Keratinocyte (primary cell): ENCODE data around the gene LMAN1. TPM values are rescaled to one million over a fixed set of nuclear protein-coding genes. Genes with fewer than 3 reads are reported as not detected.

Experiments
- DNase-seq: peaks from one replicate; pipeline ENCODE4 v3.0.0-alpha.2; 2011; ENCODE audit warnings: low read depth, missing footprints, low spot score
- FAIRE-seq: peaks from 2 replicates; lab custom pipeline; 2011; peaks lifted over from hg19 to GRCh38; lab: Jason Lieb, UNC
- H2AFZ ChIP-seq: 2 replicates; pipeline ENCODE4 v1.6.0; 2012; ENCODE audit warnings: low read length, control low read depth, inconsistent platforms; ENCODE audit not compliant: control insufficient read depth
- H3K27ac ChIP-seq: 2 replicates; pipeline ENCODE4 v1.5.1; 2011; ENCODE audit warnings: low read length; ENCODE audit not compliant: control insufficient read depth, insufficient read depth
- H3K27me3 ChIP-seq: 3 replicates; pipeline ENCODE4 v1.6.0; 2011; ENCODE audit warnings: low read length; ENCODE audit not compliant: control insufficient read depth, insufficient read depth; ENCODE audit errors: extremely low read depth
- H3K36me3 ChIP-seq, 2 experiments: 2 replicates in 1 of 2; 3 replicates in 1 of 2; pipeline ENCODE4 v1.5.1; 2011; ENCODE audit warnings: low read length in 2 of 2, mild to moderate bottlenecking in 1 of 2; ENCODE audit not compliant: control insufficient read depth in 2 of 2, insufficient read depth in 2 of 2; ENCODE audit errors: extremely low read depth in 1 of 2
- H3K4me1 ChIP-seq: 3 replicates; pipeline ENCODE4 v1.5.1; 2011; ENCODE audit warnings: low read length; ENCODE audit not compliant: control insufficient read depth, insufficient read depth; ENCODE audit errors: extremely low read depth
- H3K4me2 ChIP-seq: 3 replicates; pipeline ENCODE4 v1.6.0; 2011; ENCODE audit warnings: low read depth, low read length; ENCODE audit not compliant: control insufficient read depth, insufficient read depth; ENCODE audit errors: extremely low read depth
- H3K4me3 ChIP-seq, 3 experiments: fragments of 200-600 bp in 1 of 3; sonication (generic) in 1 of 3; 2 replicates in 2 of 3; 3 replicates in 1 of 3; pipeline ENCODE4 v1.5.1; 2011 to 2016; ENCODE audit warnings: low read length in 3 of 3, mild to moderate bottlenecking in 3 of 3, control low read depth in 2 of 3, inconsistent platforms in 1 of 3, low read depth in 1 of 3, mixed read lengths in 1 of 3, mixed run types in 1 of 3, moderate library complexity in 1 of 3; ENCODE audit not compliant: control insufficient read depth in 2 of 3, insufficient read depth in 2 of 3; ENCODE audit errors: extremely low read depth in 1 of 3
- H3K79me2 ChIP-seq: 2 replicates; pipeline ENCODE4 v1.6.0; 2012; ENCODE audit warnings: low read length; ENCODE audit not compliant: control insufficient read depth, insufficient read depth
- H3K9ac ChIP-seq: 3 replicates; pipeline ENCODE4 v1.6.0; 2011; ENCODE audit warnings: low read length; ENCODE audit not compliant: control insufficient read depth, insufficient read depth; ENCODE audit errors: extremely low read depth
- H3K9me1 ChIP-seq: 3 replicates; pipeline ENCODE4 v1.6.0; 2011; ENCODE audit warnings: low read length; ENCODE audit not compliant: control insufficient read depth, insufficient read depth; ENCODE audit errors: extremely low read depth
- H3K9me3 ChIP-seq: 2 replicates; pipeline ENCODE4 v1.5.1; 2012; ENCODE audit warnings: low read depth, low read length; ENCODE audit not compliant: control insufficient read depth
- H4K20me1 ChIP-seq: 3 replicates; pipeline ENCODE4 v1.6.0; 2011; ENCODE audit warnings: low read length; ENCODE audit not compliant: control insufficient read depth, insufficient read depth; ENCODE audit errors: extremely low read depth
- EZH2 ChIP-seq: IDR thresholded peaks from one replicate; pipeline ENCODE4 v1.6.1; 2012; ENCODE audit warnings: inconsistent platforms, mild to moderate bottlenecking, low read length, moderate library complexity
- dilution Hi-C: fragments of 300-500 bp; cut with MboI; formaldehyde crosslinking; loops from one replicate; pipeline ENCODE4 v1.7.0; 2020; ENCODE audit warnings: low sequenced_read_pairs; ENCODE audit not compliant: extremely low pct_ligation_motif_present
- polyA plus RNA-seq, 5 experiments: library from polyadenylated mRNA; depleted of rRNA in 3 of 5; stranded (reverse) in 3 of 5; stranded (forward) in 1 of 5; unstranded in 1 of 5; fragments of >200 nt; gene quantifications; 1 replicate in 1 of 5; 2 replicates in 3 of 5; 3 replicates in 1 of 5; pipeline versions ENCODE4 v1.2.1 to v1.2.3, GENCODE V29; 2011 to 2012; ENCODE audit warnings: missing spikeins in 2 of 5, low read depth in 1 of 5, low replicate concordance in 1 of 5
- TF ChIP-seq, protein P1 (sequence below), 3 experiments: IDR thresholded peaks in 1 of 3; conservative IDR thresholded peaks in 1 of 3; optimal IDR thresholded peaks in 1 of 3; 2 replicates in 2 of 3; 3 replicates in 1 of 3; pipeline versions ENCODE3 to v1.5.1; 2011; ENCODE audit warnings: low read length in 3 of 3, mild to moderate bottlenecking in 3 of 3, moderate library complexity in 2 of 3, control low read depth in 1 of 3, inconsistent platforms in 1 of 3; ENCODE audit not compliant: insufficient read depth in 2 of 3; ENCODE audit errors: extremely low read depth in 1 of 3

The LMAN1 gene
- polyA plus RNA-seq, 1 donor (not counting 4 experiments of a cell fraction or from before 2014, with no cell fraction given): 55.6 TPM

DNA sequence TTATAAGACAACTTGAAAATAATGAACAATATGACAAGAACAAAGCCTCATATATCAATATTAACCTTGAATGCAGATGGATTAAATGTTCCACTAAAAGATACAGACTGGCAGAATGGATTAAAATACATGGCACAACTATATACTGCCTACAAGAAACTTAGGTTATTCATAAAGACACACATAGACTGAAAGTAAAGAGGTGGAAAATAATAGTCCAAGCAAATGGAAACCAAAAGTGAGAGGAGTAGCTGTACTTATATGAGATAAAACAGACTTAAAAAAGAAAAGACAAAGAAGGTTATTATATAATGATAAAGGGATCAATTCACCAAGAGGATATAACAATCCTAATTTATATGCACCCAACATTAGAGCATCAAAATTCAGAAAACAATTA is 18.2 kb downstream of the LMAN1 start:
- peaks cover 4% of the 10 kb centered on the region for H3K9me1 ChIP-seq
- peaks cover 32% of the 10 kb centered on the region for H3K79me2 ChIP-seq
- dilution Hi-C loops: no loop called here
- no peaks in the 10 kb centered on the region for H3K27me3 ChIP-seq
- no peaks in the 10 kb centered on the region for H3K9me3 ChIP-seq
- peaks cover 6 to 25% of the 10 kb centered on the region in 2 experiments for H3K36me3 ChIP-seq
- H4K20me1 ChIP-seq: peaks cover 5% of the 10 kb centered on the region
- FAIRE-seq (no peak), DNase-seq (no peak)
- no peak for TF ChIP-seq EZH2
- TF ChIP-seq, protein P1, sequence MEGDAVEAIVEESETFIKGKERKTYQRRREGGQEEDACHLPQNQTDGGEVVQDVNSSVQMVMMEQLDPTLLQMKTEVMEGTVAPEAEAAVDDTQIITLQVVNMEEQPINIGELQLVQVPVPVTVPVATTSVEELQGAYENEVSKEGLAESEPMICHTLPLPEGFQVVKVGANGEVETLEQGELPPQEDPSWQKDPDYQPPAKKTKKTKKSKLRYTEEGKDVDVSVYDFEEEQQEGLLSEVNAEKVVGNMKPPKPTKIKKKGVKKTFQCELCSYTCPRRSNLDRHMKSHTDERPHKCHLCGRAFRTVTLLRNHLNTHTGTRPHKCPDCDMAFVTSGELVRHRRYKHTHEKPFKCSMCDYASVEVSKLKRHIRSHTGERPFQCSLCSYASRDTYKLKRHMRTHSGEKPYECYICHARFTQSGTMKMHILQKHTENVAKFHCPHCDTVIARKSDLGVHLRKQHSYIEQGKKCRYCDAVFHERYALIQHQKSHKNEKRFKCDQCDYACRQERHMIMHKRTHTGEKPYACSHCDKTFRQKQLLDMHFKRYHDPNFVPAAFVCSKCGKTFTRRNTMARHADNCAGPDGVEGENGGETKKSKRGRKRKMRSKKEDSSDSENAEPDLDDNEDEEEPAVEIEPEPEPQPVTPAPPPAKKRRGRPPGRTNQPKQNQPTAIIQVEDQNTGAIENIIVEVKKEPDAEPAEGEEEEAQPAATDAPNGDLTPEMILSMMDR (optimal IDR thresholded peaks at IDR 0.05 in 1 of 3, IDR thresholded peaks at IDR 0.05 in 1 of 3, conservative IDR thresholded peaks at IDR 0.05 in 1 of 3; ENCODE audit: extremely low read depth in 1 of 3, insufficient read depth in 2 of 3, low read length in 3 of 3): no peak
- no peak overlapping the region for H3K4me3 ChIP-seq
- no peak overlapping the region for H2AFZ ChIP-seq
- H3K27ac ChIP-seq: no peak overlapping the region
- no peak overlapping the region for H3K4me2 ChIP-seq
- no peaks in the 10 kb centered on the region for H3K4me1 ChIP-seq
- H3K9ac ChIP-seq: no peak overlapping the region

DNA sequence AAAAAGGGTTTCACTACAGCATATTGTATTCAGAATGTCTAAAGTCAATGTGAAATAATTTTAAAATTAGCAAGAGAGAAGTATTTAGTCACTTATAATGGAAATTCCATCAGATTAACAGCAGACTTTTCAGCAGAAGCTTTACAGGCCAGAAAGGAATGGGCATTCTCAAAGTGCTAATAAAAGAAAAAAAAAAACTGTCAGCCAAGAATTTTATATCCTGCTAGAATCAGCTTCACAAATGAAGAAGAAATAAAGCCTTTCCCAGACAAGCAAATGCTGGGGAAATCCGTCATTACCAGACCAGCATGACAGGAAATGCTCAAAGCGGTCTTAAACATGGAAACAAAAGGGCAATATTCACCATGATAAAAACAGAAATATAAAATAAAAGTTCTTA is 18.8 kb downstream of the LMAN1 start:
- peaks cover 4% of the 10 kb centered on the region for H3K9me1 ChIP-seq
- H3K9ac ChIP-seq: no peak overlapping the region
- dilution Hi-C loops: no loop called here
- no peaks in the 10 kb centered on the region for H3K9me3 ChIP-seq
- FAIRE-seq: no peak
- H2AFZ ChIP-seq: no peak overlapping the region
- H3K79me2 ChIP-seq: peaks cover 32% of the 10 kb centered on the region
- DNase-seq: no peak
- H3K4me3 ChIP-seq: no peak overlapping the region
- no peak overlapping the region for H3K4me2 ChIP-seq
- TF ChIP-seq, protein P1 (optimal IDR thresholded peaks at IDR 0.05 in 1 of 3, IDR thresholded peaks at IDR 0.05 in 1 of 3, conservative IDR thresholded peaks at IDR 0.05 in 1 of 3; ENCODE audit: extremely low read depth in 1 of 3, insufficient read depth in 2 of 3, low read length in 3 of 3): no peak
- no peak for TF ChIP-seq EZH2
- H3K27ac ChIP-seq: no peak overlapping the region
- peaks cover 3% of the 10 kb centered on the region for H4K20me1 ChIP-seq
- no peaks in the 10 kb centered on the region for H3K4me1 ChIP-seq
- H3K36me3 ChIP-seq: peaks cover 4 to 20% of the 10 kb centered on the region in 2 experiments
- H3K27me3 ChIP-seq: no peaks in the 10 kb centered on the region
